GM18867 (cell line): Measurements from ENCODE around the gene UNKL.

Experiments
- ATAC-seq: cut with Tn5 transposase; IDR thresholded peaks from one replicate; pipeline ENCODE4 v1.9.1; 2021; ENCODE audit warnings: mild to moderate bottlenecking, moderate library complexity; ENCODE audit not compliant: unreplicated experiment

The UNKL gene

DNA sequence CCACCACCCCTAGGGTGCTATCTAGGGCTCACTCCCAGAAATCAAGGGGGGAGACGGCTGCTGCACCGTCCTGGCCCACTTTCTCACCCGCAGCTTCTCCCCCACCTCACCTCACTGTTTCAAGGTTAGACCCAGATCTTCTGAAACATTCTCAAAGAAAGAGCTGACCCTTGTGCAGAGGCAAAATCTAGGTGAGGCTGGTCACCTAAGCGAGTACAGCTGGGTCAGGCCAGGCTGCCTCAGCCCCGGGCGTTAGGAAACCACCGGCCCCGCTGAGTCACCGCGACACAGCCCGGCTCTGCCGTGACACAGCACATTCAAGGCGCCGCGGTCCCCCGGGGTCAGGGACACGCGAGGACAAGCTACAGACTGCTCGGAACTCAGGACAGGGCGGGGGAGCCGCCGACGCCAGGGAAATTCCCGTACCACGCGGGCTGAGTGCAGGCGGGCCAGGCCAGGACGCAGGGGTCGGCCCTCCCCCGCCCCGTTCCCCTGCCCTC is 35.6 kb downstream of the UNKL start:
- peak; percentile 38 for ATAC-seq

DNA sequence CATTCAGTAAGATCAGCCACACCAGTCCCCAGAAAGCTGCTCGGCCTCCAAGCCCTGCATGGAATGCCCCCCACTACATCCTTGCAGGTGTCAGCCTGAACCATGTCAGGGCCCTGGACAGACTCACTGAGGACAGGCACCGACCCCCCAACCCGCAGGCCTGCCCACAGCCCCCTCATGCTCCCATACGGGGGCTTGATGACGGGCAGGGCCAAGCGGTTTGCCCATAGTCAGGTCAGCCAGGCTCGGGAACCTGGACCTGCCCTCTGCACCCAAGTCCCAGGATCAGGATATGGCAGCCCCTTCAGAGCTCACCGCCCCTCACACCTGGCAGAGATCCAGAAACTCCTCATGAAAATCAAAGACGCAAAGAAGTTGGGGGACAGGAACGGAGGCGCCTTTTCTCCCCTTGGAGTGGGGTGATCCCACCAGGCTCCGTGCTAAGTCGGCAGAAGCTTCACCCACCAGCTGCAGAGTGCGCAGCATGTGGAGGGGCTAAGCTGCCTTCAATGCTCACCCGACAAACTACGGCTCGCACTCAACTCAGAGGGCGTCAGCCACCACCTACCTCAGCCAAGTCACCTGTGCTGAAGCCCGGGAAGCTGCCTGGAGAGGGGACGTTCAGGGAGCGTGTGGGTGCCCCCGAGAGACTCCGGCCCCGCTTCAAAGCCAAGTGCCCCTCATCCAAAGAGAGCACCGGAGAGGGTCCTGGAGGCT is 36.3 kb downstream of the UNKL start:
- ATAC-seq: no peak

DNA sequence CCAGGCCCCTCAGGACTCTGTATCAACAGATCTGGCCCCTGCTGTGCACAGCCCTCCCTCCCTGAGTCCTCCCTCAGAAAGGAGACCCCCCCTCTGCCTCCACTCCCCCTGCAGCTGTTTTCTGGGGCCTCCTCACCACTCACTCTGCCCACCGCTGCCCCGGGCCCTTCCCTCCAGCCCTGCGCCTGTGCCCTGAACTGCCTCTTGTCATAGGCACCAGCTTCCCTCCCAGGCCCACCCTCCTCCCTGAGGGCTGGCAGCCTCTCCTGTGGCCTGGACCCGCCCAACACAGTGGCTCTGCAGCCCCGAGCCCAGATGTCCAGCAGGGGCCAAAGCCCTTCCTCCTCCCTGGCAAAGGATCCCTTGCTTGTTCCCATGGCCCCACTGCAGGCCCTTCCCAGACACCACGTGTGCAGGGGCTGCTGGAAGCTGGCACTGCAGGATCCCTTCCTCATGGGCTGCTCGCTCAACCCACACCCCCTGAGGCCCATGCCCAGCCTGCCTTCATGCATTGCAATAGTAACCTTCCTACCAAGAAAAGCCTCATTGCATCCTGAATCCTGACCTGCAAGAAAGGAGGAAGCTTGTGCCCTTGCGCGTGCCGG is 37.0 kb downstream of the UNKL start:
- ATAC-seq: no peak

- ATAC-seq: no peak
These were observed 38.6 kb downstream of the UNKL start for GRCh38 chr16:1375741-1376410.

- ATAC-seq: no peak
These were observed 39.2 kb downstream of the UNKL start for GRCh38 chr16:1375298-1375640.

- ATAC-seq: no peak
These were observed 39.8 kb downstream of the UNKL start for GRCh38 chr16:1374418-1375297.

DNA sequence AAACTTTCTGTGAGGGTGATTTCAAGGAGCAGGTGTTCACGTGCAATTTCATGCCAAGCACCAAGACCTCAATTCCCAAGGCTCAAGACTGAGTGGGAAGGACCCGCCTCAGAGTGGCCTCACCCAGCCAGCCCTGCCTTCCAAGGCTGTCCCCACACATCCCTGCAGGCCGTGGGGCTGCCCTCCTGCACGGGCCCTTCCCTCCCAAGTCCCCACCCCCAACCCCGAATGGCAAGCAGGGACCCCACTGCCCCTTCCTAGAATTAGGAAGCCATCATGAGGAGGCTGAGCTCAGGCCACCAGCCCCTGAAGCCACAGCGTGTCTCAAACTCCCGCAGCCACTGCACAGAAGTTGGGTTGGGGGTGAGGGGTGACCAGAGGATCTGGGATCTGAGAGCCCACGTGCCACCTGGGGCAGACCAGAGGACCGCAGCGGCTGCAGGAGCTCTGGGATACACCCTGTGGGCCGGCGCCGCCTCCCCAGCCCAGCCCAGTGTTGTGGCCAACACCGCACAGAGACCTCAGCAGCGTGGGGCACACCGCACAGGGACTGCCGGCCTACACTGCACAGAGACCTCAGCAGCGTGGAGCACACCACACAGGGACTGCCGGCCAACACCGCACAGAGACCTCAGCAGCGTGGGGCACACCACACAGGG is 42.1 kb downstream of the UNKL start:
- no peak for ATAC-seq

DNA sequence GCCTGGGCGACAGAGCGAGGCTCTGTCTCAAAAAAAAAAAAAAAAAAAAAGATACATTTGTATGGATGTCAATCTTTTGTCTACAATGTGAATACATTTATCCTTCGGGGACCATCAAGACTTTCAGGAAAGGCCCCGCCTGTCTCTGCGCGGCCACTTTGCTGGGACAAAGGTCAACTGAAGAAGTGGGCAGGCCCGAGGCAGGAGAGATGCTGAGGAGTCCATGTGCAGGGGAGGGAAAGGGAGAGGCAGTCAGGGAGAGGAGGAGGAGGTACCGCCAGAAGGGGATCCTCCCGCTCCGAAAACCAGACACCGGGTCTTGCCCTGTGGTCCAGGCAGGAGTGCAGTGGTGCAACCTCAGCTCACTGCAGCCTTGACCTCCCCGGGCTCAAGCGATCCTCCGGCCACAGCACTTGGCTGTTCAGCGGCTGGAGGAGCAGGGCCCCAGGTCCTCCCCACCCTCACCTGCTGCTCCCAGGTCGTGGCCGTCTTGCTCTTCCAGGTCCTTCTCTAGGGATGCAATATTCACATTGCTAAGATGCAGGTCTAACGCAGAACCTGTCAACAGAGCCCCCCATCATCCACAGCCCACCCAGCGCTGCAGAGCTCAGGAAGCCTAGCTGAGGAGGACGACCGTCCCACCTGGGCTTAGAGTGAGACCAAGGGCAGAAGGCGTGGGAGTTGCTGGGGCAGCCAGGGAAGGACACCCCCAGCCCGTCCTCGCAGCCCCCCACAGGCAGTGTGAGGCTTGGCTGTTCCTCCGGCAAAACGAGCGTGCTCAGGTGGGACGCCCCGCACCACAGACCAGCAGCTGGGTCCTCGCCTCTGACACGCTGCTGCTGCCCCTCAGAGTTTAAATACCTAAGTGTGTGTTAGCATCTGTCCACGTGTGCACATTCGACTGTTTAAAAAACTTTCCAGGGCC is 43.2 kb downstream of the UNKL start:
- ATAC-seq: no peak

DNA sequence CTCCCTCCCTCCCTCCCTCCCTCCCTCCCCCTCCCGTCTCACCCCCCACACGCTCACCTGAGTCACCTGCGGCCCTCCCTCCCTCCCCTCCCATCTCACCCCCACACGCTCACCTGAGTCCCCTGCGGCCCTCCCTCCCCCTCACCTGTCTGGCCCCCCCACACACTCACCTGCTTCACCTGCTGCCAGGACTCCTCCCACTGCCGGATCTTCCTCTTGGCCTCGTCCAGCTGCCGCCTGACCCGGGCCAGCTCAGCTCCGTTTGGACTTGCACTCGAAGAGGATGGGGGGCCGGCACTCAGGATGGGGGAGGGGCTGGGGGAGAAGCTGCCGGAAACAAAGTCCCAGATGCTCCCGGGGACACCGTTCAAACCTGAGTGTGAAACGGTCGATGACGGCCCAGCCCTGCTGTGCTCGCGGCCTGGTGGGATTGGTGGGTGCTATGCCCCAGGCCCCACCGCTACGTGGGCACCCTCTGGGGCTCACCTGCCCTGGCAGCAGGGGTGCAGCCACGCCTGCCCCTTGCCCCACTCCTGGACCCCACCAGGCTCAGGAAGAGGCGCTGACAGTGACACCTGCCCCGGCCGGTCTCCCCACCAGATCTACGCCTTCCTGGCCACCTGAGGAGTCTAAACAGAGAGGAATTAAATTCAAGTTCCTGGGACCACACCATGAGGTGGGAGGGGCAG is 46.9 kb downstream of the UNKL start:
- ATAC-seq: no peak

- ATAC-seq: no peak
These were observed 47.7 kb downstream of the UNKL start for GRCh38 chr16:1366712-1367299.

GRCh38 chr16:1366060-1366711 is 48.3 kb downstream of the UNKL start:
- ATAC-seq: no peak

DNA sequence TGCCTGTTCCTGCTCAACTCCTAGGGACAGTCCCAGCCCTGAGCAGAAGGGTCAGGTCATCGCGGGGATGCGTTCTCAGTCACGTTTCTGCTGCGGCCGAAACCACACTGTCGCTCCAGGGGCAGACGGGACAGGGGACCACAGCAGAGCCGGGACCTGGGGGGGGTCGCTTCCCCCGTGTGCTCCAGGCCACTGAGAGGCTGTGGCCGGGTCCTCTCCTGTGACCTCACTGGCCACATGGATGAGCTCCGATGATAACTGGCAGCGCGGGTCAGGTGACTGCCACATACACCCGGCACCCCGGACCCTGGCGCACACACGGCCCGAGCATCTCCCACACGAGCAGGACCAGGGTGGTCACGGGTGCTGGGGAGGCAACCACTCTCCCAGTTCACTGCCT is 50.0 kb downstream of the UNKL start:
- no peak for ATAC-seq

GRCh38 chr16:1363501-1364041 is 50.9 kb downstream of the UNKL start:
- peak; percentile 60 for ATAC-seq

DNA sequence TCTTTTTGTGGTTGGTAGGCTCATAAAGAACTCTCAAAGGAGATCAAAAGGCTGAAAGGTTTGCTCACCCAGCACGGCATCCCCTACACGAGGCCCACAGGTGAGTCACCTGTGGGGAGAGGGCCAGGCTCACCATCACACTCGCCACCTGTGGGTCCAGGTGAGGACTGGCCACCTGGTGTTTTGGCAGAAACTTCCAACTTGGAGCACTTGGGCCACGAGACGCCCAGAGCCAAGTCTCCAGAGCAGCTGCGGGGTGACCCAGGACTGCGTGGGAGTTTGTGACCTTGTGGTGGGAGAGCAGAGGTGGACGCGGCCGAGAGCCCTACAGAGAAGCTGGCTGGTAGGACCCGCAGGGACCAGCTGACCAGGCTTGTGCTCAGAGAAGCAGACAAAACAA is 51.7 kb downstream of the UNKL start:
- ATAC-seq: no peak

DNA sequence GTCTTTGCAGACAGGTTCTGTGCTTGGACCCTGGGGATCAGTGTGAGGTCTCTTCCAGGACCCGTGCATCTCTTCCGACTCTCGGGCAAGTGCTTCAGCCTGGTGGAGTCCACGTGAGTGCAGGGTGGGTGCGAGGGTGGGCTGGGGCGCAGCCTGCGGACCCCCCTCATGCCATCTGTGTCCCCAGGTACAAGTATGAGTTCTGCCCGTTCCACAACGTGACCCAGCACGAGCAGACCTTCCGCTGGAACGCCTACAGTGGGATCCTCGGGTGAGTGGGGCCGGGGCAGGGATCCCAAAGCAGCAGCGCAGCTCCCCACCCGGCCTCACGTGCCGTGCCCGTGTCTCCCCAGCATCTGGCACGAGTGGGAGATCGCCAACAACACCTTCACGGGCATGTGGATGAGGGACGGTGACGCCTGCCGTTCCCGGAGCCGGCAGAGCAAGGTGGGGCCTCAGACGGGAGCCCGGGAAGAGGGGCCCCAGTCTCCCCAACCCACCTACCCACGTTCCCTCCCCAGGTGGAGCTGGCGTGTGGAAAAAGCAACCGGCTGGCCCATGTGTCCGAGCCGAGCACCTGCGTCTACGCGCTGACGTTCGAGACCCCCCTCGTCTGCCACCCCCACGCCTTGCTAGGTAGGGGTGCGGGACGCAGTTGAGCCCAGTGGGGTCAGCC is 52.7 kb downstream of the UNKL start:
- no peak for ATAC-seq

DNA sequence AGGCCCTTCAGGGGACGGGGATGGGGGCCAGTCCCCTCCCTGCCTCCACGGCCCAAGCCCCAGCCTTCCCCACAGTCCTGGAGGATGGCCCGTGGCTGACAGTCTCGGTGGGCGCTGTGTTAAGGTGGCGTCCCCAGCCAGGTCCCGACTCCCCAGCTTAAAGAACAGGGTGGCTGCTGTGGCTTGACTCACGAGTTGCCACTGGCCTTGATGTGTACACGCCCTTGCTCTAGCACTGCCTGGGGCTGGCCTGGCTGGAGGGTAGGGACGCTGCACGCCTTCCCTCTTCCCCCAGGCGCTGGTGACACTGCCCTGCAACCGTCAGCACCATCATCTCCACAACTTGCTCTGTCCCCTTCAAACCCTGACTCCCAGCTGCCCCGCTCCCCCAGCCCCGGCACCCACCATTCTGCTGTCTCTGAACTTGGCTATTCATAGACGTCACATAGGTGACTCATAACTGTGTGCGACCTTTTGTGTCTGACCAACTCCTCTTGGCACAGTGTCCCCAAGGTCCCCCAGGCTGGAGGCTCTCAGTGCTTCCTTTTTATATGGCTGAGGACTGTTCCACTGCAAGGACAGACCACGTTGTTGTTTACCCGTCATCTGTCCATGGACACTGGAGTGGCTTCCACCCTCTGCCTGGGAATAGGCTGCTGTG is 56.5 kb downstream of the UNKL start:
- ATAC-seq: no peak
